ENCODE results near the gene C12orf50.
"Not testable (repeated sequence)": the region's sequence is repeated elsewhere in the genome, so short reads cannot be mapped to it uniquely, and the experiment has no call there.

The C12orf50 gene

DNA sequence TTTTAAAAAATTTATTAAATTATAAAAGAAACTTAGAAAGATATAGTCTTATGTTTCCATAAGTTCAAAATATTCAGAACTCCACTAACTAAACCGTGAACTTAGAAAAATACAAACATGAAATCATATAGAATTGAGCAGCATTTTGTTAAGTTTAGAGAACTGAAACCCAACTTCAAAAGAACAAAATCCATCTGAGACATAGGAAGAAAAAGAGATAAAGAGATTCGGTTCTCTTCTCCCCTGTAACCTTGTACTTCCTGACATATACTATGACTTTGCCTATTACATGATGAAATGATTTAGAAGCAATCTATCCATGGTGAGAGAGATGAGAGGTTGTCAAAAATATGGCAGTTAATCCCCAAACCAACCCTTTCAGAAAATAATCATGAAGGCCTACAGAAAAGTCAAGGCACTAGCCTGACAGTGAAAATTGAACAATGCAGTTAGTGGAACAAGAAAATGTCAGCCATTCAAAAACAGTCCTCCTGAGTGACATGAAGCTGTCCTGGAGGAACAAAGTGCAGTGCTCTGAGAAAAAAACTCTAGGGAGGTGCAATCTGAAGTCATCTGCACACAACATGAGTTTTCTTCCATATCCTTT, 44.0 kb downstream of the C12orf50 start:
- no peak for DNase-seq

- no peak for DNase-seq
These were observed 47.0 kb downstream of the C12orf50 start for GRCh38 chr12:87982208-87982607.

- DNase-seq: no peak
These were observed 47.7 kb downstream of the C12orf50 start for GRCh38 chr12:87981495-87981894.

DNA sequence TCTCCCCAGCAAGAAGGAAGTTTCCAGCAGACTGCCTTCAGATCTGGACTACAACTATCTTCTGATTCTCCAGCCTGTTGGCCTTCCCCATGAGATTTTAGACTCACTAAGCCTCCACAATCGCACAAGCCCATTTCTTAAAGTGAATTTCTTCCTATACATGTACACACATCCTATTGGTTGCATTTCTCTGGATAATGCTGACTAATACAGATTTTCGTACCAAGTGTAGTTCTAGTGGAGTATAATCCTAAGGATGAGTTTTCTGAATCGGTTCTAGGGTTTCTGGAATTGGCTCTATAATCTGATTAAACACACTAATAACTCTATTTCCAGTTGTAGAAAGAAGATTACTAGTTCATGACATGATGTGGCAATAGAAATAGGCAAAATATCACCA, 53.3 kb downstream of the C12orf50 start:
- no peak for DNase-seq

DNA sequence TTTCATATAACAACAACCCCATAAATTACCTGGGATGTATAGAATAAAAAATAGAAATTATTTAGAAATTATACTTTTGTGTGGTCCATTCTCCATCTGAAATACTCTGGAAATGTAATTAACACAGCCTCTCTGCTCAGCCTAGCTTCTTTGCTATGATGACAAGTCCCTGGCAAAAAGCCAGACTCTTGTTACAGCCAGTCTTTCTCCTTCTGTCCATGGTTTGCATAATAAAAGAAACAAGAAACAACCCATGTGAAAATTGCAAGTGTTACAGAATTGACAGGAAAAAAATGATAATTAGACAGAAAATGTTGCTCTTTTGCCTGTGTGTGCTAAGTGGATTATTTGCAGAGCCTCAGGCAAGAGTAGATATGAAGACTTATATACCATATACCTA, 61.3 kb downstream of the C12orf50 start:
- DNase-seq: no peak

DNA sequence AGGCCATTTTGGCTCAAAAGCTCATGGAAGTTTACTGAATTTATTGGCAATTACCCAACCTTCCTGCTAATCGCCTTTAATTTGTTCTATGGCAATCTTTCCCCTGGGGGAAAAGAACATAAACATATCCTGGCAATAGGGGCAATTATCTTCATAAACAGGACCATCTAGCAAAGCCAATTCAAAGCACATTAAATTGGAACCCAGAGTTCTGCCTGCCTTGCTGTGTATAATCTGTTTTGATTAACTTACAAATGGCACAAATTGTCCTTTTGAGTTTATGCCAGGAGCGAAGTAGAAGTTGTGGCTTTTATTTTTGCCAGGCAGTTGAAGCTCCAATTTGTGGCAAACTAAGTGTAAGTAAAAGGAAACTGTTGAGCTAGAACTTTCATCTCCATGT, 68.6 kb downstream of the C12orf50 start:
- no peak for DNase-seq

- DNase-seq: not testable (repeated sequence)
These were observed 75.2 kb downstream of the C12orf50 start for GRCh38 chr12:87954028-87954427.

DNA sequence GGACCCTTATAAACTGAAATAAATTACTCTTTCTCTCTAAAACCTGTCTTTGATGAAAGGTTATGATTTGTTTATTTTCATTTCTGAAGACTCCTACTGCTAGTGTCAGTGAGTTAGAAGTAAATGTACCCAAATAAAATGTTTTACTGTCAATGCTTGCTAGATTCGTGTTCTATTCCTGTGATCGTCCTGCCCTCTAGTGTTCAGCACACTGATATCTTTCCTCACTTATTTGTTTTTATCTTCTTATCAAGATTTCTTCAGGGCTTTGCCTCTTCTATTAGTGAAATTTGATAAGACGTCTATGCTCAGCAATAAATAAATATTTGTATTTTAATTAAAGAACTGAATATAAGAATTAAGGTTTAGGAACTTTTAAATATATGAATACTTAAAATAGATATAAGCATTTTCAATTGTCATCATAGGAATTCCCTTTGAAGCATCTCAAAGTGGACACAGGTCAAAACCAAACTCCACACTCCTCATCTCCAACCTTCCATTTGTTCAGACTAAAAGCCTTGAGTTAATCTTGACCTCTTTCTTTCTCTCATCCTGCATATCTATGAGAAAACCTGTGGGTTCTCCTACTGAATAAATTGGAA, 75.8 kb downstream of the C12orf50 start:
- no peak for DNase-seq

- DNase-seq: no peak
These were observed 76.4 kb downstream of the C12orf50 start for GRCh38 chr12:87952850-87953249.

- DNase-seq: no peak
These were observed 77.0 kb downstream of the C12orf50 start for GRCh38 chr12:87952223-87952622.

- DNase-seq: no peak
These were observed 85.4 kb downstream of the C12orf50 start for GRCh38 chr12:87943762-87944161.

DNA sequence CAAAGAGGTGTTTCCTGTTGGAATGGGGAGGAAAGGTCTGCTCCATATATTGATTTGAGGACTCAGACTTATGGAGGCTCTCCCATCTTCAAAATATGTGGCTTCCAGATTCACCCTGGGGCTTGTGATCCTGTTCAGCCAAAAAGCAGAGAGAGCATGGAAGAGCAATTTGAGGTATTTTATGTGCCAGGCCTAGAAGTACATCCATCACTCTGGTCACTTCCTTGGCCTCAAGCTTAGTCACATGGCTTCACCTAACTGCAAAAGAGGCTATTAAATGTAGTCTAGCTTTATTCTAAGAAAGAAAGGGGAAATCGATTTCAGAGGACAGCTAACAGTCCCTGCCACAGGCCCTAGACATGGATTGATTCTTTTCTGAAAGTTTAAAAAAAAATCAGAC, 86.2 kb downstream of the C12orf50 start:
- no peak for DNase-seq

GRCh38 chr12:87939182-87939581, 90.0 kb downstream of the C12orf50 start:
- DNase-seq: no peak

- no peak for DNase-seq
These were observed 94.0 kb downstream of the C12orf50 start for GRCh38 chr12:87935216-87935615.

DNA sequence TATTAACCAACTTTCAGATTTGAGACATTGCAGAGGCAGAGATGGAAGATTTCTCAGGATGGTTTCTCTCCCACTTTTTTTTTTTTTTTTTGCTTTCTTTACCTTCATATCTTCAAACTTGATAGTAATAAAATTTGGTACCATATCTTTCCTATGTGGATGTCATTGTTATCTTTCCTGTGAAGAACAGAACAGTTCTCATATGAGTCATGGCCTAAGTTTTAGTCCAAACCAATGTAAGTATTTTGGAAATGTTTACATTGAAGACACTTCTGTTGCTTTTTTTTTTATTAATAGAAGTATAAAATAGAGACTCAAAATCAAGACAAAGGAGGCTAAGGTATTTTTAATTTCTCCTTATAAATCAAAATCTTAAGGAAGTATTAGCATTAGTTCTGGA, 95.2 kb downstream of the C12orf50 start:
- DNase-seq: no peak

GRCh38 chr12:87931812-87932211, 97.4 kb downstream of the C12orf50 start:
- DNase-seq: no peak

GRCh38 chr12:87930627-87931026, 98.6 kb downstream of the C12orf50 start:
- DNase-seq: no peak

Data from stimulated activated CD4-positive, alpha-beta T cell treated with anti-CD3 and anti-CD28 coated beads, Interleukin-12 subunit alpha, Interleukin-12 subunit beta, amount 100 ng/mL, for 4 hours (primary cell).